Umbilical cord (tissue), 2 donors: ENCODE data around the gene B4GAT1. TPM values are rescaled to one million over a fixed set of nuclear protein-coding genes. Genes with fewer than 3 reads are reported as not detected.

ENCODE experiments used
- DNase-seq: peaks from one replicate; pipeline ENCODE4 v3.0.0-alpha.2; 2015; ENCODE audit warnings: low spot score
- total RNA-seq: library from RNA; depleted of rRNA; stranded (reverse); fragments of >200 nt; gene quantifications from one replicate; pipeline ENCODE4 v1.2.3, GENCODE V29; 2014; ENCODE audit warnings: low replicate concordance; ENCODE audit not compliant: insufficient read depth

The B4GAT1 gene
- total RNA-seq, 1 donor from 2014 or later = 41.9 TPM

DNA sequence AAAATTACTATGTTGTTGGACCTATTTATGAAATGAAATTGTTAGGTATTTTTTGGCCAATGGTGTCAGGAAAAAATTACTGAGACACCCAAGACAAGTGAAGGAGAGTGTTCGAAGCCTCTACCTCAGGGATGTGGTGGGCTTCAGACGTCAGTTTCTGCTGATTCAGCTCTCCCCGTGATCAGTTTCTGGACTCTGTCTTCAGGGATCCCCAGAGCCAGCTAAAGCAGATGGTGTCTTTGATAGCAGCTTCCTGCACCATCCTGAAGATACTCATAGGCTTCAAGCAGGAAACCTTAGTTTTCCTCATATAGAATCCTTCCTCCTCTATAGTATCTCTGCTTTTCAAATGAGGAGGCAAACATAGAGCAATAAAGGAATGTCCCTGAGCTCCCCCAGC, 38.0 kb downstream of the B4GAT1 start:
- no peak for DNase-seq

DNA sequence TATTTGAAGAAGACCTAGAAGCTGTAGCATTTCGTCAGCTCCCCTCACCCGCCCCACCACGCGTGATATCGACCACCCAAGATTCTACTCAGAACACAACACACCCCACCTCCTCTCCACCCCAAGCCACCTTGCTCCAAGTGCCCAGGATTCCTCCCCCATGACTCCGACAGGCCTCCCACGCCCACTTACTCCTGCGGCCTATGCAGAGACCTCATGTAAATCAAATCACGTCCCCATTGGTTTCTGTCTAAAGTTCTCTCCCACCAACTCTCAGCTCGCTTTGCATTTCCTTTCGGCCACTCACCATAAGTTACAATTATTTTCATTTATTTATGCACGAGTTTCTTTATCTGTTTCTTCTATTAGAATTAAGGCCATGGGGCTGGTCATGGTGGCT, 44.8 kb downstream of the B4GAT1 start:
- no peak for DNase-seq

DNA sequence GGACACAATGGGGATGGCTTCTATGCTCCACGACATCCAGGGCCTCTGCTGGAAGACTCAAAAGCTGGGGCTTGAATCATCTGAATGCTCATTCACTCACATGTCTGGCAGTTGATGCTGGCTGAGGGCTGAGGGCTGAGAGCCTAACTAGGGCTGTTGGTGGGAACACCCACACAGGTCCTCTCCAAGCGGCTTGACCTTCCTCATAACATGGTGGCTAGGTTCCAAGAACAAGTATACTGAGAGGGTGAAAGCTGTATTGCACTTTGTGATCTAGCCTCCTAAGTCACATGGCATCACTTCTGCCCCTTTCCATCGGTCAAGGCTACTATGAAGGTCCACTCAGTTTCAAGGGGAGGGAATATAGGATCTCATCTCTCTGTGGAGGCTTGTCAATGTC, 48.2 kb downstream of the B4GAT1 start:
- DNase-seq = no peak

DNA sequence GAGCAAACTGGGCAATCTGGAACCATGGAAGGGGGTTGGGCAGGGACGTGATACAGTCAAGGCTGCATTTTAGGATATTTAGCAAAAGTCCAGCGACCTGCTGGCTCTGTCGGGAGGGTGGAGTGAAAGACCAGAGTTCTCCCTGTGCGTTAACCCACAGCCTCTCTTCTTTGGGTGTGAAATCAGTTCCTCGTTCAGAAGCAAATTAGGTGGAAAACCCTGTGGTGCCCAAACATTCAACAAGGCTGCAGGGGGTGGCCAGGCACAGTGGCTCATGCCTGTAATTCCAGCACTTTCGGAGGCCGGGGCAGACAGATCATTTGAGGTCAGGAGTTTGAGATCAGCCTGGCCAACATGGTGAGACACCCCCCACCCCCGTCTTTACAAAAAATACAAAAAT, 49.8 kb downstream of the B4GAT1 start:
- DNase-seq = no peak

Other genes with a start within 250 kb of the B4GAT1 start
- gene KLC2, start 89.9 kb downstream of the B4GAT1 start, total RNA-seq = 20.0 TPM
- 34.7 TPM for gene RAB1B, start 79.0 kb downstream of the B4GAT1 start, total RNA-seq
- not detected for gene CNIH2, start 69.5 kb downstream of the B4GAT1 start, total RNA-seq
- 129 TPM for gene YIF1A, start 58.5 kb downstream of the B4GAT1 start, total RNA-seq
- gene TMEM151A, start 55.7 kb downstream of the B4GAT1 start, total RNA-seq = 0.24 TPM
- gene CD248, start 30.6 kb downstream of the B4GAT1 start, total RNA-seq = 20.7 TPM
- 4.8 TPM for gene RIN1, start 11.2 kb downstream of the B4GAT1 start, total RNA-seq
- 21.9 TPM for gene BRMS1, start 2.5 kb downstream of the B4GAT1 start, total RNA-seq
- gene SLC29A2, start 24.1 kb upstream of the B4GAT1 start, total RNA-seq = 1.4 TPM
- 2.4 TPM for gene NPAS4, start 73.4 kb upstream of the B4GAT1 start, total RNA-seq
- 58.0 TPM for gene MRPL11, start 91.2 kb upstream of the B4GAT1 start, total RNA-seq
- 12.5 TPM for gene PELI3, start 119.3 kb upstream of the B4GAT1 start, total RNA-seq
- gene DPP3, start 132.8 kb upstream of the B4GAT1 start, total RNA-seq = 24.6 TPM
- gene BBS1, start 163.0 kb upstream of the B4GAT1 start, total RNA-seq = 18.1 TPM
- 5.8 TPM for gene ZDHHC24, start 198.4 kb upstream of the B4GAT1 start, total RNA-seq
- not detected for gene ACTN3, start 199.3 kb upstream of the B4GAT1 start, total RNA-seq
- gene CTSF, start 221.0 kb upstream of the B4GAT1 start, total RNA-seq = 43.1 TPM
- gene CCDC87, start 245.4 kb upstream of the B4GAT1 start, total RNA-seq = 0.24 TPM
- gene CCS, start 245.6 kb upstream of the B4GAT1 start, total RNA-seq = 18.8 TPM